Measurements from ENCODE around the gene UTS2R. TPM values are rescaled to one million over a fixed set of nuclear protein-coding genes. Genes with fewer than 3 reads are reported as not detected.

UTS2R gene
- total and polyA plus RNA-seq, 2 donors, result 0.07 to 0.33 TPM

GRCh38 chr17:82424863-82425159 is 53.2 kb downstream of the UTS2R start:
- Histone ChIP-seq H3K27me3 (ENCODE audit: control insufficient read depth in 2 of 2, insufficient read depth in 1 of 2, low read length in 1 of 2) (no peaks in the 10 kb centered on the region), H3K9me3 (ENCODE audit: control insufficient read depth in 2 of 2, insufficient read depth in 1 of 2, low read length in 1 of 2) (peaks cover 1 to 13% of the 10 kb centered on the region in 2 donors), H3K4me3 (ENCODE audit: low read length in 2 of 2) (no peak overlapping the region), H3K27ac (ENCODE audit: low read depth in 1 of 2, low read length in 1 of 2) (no peak overlapping the region), H3K4me1 (ENCODE audit: control insufficient read depth in 2 of 2, insufficient read depth in 2 of 2, low read length in 2 of 2) (peaks cover under 1 to 1% of the 10 kb centered on the region in 2 donors), H3K36me3 (ENCODE audit: control insufficient read depth in 2 of 2, insufficient read depth in 2 of 2, low read length in 1 of 2) (peaks cover 5% of the 10 kb centered on the region in 2 donors)
- 98% methylated on average over 2 of the region's 2 CpGs for WGBS
- DNase-seq (ENCODE audit: low read depth in 6 of 9, low spot score in 9 of 9), result no peak

Other genes starting within 250 kb of the UTS2R start
- gene CCDC57, start 158.9 kb upstream of the UTS2R start, total RNA-seq, result 39.3 TPM
- gene CCDC57, start 158.9 kb upstream of the UTS2R start, polyA plus RNA-seq, result 122 TPM
- 17.3 TPM for gene SLC16A3, start 142.7 kb upstream of the UTS2R start, total RNA-seq
- gene SLC16A3, start 142.7 kb upstream of the UTS2R start, polyA plus RNA-seq, result 30.2 TPM
- 16.2 TPM for gene CSNK1D, start 98.1 kb upstream of the UTS2R start, total RNA-seq
- 113 TPM for gene CSNK1D, start 98.1 kb upstream of the UTS2R start, polyA plus RNA-seq
- 67.9 TPM for gene CD7, start 54.2 kb upstream of the UTS2R start, total RNA-seq
- 153 TPM for gene CD7, start 54.2 kb upstream of the UTS2R start, polyA plus RNA-seq
- 7.5 TPM for gene SECTM1, start 38.0 kb upstream of the UTS2R start, total RNA-seq
- gene SECTM1, start 38.0 kb upstream of the UTS2R start, polyA plus RNA-seq, result 11.7 TPM
- 0.57 TPM for gene TEX19, start 12.5 kb upstream of the UTS2R start, total RNA-seq
- 0.02 TPM for gene TEX19, start 12.5 kb upstream of the UTS2R start, polyA plus RNA-seq
- 15.9 TPM for gene HEXD, start 46.6 kb downstream of the UTS2R start, total RNA-seq
- 186 TPM for gene HEXD, start 46.6 kb downstream of the UTS2R start, polyA plus RNA-seq
- 11.2 TPM for gene OGFOD3, start 46.8 kb downstream of the UTS2R start, total RNA-seq
- gene OGFOD3, start 46.8 kb downstream of the UTS2R start, polyA plus RNA-seq, result 14.1 TPM
- gene CYBC1, start 79.0 kb downstream of the UTS2R start, total RNA-seq, result 80.7 TPM
- gene CYBC1, start 79.0 kb downstream of the UTS2R start, polyA plus RNA-seq, result 103 TPM
- 60.0 TPM for gene NARF, start 87.0 kb downstream of the UTS2R start, total RNA-seq
- gene NARF, start 87.0 kb downstream of the UTS2R start, polyA plus RNA-seq, result 137 TPM
- 30.9 TPM for gene FOXK2, start 148.0 kb downstream of the UTS2R start, total RNA-seq
- gene FOXK2, start 148.0 kb downstream of the UTS2R start, polyA plus RNA-seq, result 31.1 TPM